ENCODE measurements around the gene KCNIP2. TPM values are rescaled to one million over a fixed set of nuclear protein-coding genes. Genes with fewer than 3 reads are reported as not detected.
A peak's percentile ranks its signal among the peaks of the same experiment; 100 is the strongest.

The KCNIP2 gene
- polyA plus RNA-seq, 1 donor = 6.0 TPM

DNA sequence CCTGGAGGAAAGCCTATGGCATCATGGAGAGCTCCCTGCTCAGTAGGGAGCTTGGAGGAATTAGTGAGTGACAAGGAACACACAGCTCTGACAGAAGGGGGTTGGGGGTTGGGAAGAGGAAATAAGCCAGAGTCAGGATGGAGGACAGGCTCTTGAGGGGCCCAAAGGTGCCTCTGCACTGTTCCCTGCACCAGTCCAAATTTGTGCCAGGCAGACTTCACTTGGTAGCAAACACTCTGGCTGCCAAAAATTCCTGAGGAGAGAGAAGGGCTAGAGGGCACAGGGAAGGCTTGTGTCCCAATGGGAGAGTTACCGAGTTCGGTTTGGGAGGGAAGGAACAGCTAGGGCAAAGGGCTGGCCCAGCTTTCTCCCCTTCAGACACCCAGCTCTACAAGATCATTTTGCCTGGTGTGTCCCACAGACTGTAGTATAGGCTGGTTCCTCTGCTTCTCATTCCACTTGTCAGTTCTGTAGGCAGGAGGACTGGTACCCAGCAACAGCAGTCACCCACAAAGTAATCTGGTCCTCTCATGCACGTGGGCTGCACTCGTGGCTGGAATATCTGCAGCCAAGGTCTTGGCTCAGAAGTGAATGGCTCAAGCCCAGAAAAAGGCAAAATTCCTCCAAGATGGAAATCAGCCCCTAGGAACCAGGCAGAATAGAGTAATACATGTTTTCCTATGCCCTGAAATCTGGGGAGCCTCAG is 8.0 kb upstream of the KCNIP2 start:
- DNase-seq = no peak

DNA sequence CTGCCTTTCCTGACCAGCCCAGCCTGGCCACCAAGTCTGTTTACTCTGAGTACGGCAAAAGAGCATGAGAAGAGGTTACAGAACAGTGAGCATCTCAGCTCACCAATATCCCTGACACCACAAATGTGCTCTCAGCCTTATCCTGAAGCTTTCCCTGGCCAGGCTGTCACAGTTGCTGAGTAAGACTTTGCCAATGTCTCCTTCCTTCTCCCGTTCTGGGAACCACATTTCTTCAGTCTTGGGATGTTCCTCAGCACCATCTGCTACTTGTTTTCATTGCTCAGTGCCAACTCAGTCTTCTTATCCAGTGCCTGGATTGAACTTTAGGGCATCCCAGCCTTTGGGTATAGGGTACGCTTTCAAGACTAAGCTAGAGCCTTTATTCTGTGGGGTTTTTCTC is 7.1 kb upstream of the KCNIP2 start:
- no peak for DNase-seq

GRCh38 chr10:101848894-101849351 is 5.3 kb upstream of the KCNIP2 start:
- no peak for DNase-seq

DNA sequence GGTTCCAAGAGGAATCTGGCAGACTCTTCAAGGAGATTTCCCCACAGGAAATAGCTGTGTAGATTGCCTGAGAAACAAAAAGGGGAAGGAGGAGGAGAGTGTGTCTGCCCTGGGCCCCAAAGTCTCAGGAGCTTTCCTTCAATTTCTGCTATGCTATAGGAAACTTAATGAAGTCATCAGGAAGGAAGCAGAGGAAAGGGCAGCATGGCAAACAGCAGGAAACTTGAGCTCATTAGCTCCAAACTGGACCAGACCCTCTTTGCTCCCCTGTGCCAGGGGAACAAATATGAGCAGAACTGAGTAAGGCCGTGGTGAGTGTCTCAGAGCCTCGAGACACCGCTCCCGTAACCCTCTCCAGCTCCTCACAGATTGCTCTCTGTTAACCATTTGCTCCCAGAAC is 4.8 kb upstream of the KCNIP2 start:
- DNase-seq = no peak

- DNase-seq = no peak
Observed at GRCh38 chr10:101845893-101846292, 2.3 kb upstream of the KCNIP2 start.

GRCh38 chr10:101841826-101842225 is 1.8 kb downstream of the KCNIP2 start:
- DNase-seq = no peak

GRCh38 chr10:101840741-101841453 is 2.7 kb downstream of the KCNIP2 start:
- peak; percentile 87 for DNase-seq

- no peak for DNase-seq
Observed at GRCh38 chr10:101840102-101840684, 3.4 kb downstream of the KCNIP2 start.

DNA sequence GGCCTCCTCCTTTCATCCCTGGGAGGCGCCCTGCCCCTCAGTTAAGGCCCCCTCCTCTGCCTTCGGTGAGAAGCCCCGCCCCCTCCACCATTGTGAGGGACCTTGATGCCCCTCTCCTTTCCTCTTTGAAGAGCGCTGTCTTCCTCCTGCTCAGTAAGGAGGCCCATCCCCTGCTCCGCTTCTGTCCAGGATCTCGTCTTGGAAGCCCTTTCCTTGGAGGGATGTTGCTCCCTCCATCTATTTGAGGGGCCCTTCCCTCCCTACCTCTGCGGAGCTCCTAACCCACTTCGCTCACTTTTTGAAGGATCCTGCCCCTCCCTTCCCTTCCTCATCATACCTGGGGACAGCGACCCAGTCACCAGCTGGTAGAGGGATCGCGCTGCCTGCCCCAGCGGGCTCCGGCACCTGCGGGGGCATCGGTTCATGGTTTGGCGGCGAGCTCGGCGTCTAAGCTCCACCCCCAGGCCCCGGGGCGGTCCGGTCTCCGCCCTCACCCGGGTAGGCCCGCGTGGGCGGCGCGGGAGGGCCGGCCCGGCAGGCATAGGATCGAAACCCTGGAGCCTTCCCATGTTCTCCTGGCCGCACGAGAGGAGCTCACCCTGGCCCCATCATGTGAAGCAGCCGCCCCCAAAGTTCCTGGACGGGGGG is 4.1 kb downstream of the KCNIP2 start:
- no peak for DNase-seq

DNA sequence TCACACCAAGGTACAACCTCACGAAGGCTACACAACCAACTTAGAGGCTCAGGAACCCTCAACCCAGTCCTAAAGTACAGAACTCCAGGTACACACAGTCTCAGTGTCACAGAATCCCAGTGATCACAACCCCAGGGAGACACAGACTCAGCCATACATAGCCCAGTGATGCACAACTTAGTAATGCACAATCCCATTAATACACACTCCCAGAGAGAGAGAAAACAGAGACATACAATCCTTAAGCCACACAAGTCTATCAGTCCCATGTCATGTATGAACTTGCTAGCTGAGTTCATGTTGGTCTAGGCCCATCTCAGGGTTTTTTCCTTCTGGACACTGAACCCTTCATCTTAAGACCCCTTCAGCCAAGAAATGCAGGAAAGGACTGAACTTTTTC is 4.6 kb downstream of the KCNIP2 start:
- no peak for DNase-seq

GRCh38 chr10:101838416-101838970 is 5.1 kb downstream of the KCNIP2 start:
- no peak for DNase-seq

GRCh38 chr10:101837748-101838147 is 5.9 kb downstream of the KCNIP2 start:
- DNase-seq = no peak

DNA sequence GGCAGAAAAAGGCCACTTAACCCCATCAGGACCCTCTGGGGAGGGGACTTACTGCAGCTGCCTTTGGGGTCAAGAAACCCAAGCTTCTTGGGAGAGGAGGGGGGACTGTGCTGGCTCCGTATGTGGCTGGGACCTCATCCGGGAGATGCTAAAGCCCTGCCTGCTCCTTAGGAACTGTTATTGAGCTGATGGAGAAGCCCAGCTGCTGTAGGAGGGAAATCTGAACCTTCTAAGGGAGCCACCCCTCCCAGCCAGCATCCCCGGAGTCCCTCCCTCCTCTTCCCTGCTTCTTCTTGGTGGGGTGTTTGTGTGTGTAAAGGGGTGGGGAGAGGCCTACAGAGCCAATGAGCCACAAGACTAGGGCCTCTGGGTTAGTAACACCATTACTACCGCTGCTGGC is 8.2 kb downstream of the KCNIP2 start:
- DNase-seq = no peak

GRCh38 chr10:101834341-101834740 is 9.3 kb downstream of the KCNIP2 start:
- no peak for DNase-seq

GRCh38 chr10:101833466-101833865 is 10.1 kb downstream of the KCNIP2 start:
- no peak for DNase-seq

DNA sequence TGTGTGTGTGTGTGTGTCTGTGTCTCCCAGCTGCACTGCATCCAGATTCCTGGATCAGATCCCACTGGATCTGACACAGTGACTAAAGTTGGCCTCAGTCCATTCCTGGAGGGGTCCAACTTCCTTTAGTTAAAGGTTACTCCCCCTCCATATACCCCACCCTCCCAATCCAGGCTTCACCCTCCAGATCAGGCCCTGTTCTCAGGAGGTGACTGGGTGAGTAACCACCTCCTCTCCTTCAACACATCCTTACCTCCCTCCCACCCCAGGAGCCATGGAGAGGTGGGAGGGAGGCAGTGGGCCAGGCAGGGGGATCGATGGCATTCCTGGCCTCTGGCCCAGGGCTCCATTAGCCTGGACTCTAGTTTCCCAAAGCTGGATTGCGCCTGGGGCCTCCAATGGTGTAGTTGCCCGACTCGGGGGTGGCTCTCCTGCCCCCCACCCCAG is 11.3 kb downstream of the KCNIP2 start:
- no peak for DNase-seq

GRCh38 chr10:101831169-101831811 is 12.3 kb downstream of the KCNIP2 start:
- DNase-seq = no peak

GRCh38 chr10:101830322-101831168 is 13.1 kb downstream of the KCNIP2 start:
- peak; percentile 87 for DNase-seq

DNA sequence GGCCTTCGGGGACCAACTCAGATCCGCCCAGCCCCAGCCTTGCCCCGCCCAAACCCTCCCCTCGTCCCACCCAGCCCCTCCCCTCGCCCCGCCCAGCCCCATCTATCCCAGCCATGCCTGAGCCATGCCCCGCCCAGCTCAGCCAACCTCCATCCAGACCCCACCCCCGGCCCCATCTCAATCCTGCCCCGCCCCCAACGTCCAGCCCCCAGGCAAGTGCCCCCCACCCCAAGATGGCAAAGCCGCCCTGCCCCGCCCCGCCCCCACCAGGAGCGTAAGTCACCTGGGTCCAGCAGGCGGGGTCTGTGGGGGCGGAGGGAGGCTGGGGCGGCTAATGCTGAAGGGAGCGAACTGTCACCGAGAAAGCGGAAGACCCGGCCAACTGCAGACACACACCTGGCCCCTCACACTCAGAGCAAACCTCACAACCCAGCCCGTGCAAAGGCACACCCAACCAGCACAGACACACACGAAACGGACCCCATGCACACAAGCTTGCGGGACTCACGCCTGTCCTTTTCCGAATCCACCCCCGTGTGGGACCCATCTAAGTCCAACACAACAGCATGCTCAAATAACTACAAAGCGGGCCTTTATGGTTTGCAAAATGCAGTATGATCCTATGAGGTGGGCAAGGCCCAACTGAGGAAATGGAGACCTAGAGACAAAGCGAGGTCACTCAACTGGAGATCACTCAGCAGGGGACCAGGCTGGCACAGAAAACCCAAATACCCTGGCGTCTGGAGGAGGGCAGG is 13.9 kb downstream of the KCNIP2 start:
- no peak for DNase-seq

GRCh38 chr10:101828766-101829551 is 14.6 kb downstream of the KCNIP2 start:
- no peak for DNase-seq

Data from hindlimb muscle (tissue), 1 donor.